HFFc6 (cell line): ENCODE data around the gene TBX3. TPM values are rescaled to one million over a fixed set of nuclear protein-coding genes. Genes with fewer than 3 reads are reported as not detected.

Experiments
- DNase-seq: peaks from one replicate; pipeline ENCODE4 v3.0.0-alpha.2; 2018
- H3K27ac Mint-ChIP-seq: 2 replicates; pipeline ENCODE4 v1.8.0; 2020; ENCODE audit warnings: mild to moderate bottlenecking, mixed read lengths
- H3K27me3 Mint-ChIP-seq: 2 replicates; pipeline ENCODE4 v1.8.0; 2021; ENCODE audit warnings: mild to moderate bottlenecking, moderate library complexity, mixed read lengths; ENCODE audit not compliant: insufficient read depth
- H3K36me3 Mint-ChIP-seq: 2 replicates; pipeline ENCODE4 v1.8.0; 2021; ENCODE audit warnings: low read depth, mixed read lengths
- H3K4me1 Mint-ChIP-seq: 2 replicates; pipeline ENCODE4 v1.8.0; 2020; ENCODE audit warnings: low read depth, mixed read lengths
- H3K4me3 Mint-ChIP-seq: 2 replicates; pipeline ENCODE4 v1.8.0; 2020; ENCODE audit warnings: mild to moderate bottlenecking, moderate library complexity, mixed read lengths
- H3K9me3 Mint-ChIP-seq: 2 replicates; pipeline ENCODE4 v1.8.0; 2020; ENCODE audit warnings: mild to moderate bottlenecking, mixed read lengths
- CTCF ChIP-seq: fragments of 200-600 bp; sonication (generic); IDR thresholded peaks from 2 replicates; pipeline ENCODE4 v1.5.0; 2021; ENCODE audit warnings: antibody characterized with exemption, mild to moderate bottlenecking
- total RNA-seq, 6 experiments: library from RNA; stranded (reverse); fragmentation: NEBNext Ultra II Directional; extraction: Animal tissue kit (Norgen Biotek cat#: 25700); gene quantifications; 2 replicates in 1 of 6; 3 replicates in 5 of 6; pipeline ENCODE4 v1.2.3, GENCODE V29; 2021

Gene TBX3
- total RNA-seq, 6 experiments from 2014 or later, result 108 to 145 (median 127) TPM

DNA sequence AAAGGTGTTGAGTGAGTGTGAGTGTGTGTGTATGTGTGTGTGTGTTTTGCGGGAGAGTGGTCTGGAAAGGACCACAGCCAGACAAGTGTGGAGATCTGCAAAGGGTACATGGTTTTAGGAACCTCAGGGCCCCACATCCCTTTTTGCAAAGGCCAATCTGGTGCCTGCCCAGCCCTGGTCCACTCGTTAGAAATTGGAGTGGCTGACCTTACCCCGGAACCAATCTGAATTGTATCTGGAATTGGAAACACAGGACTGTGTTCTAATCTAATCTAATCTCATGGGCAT lies 11.3 kb upstream of the TBX3 start:
- Mint-ChIP-seq H3K4me3 (no peak overlapping the region), H3K4me1 (peaks cover 43% of the 10 kb centered on the region), H3K27me3 (peaks cover 5% of the 10 kb centered on the region)

DNA sequence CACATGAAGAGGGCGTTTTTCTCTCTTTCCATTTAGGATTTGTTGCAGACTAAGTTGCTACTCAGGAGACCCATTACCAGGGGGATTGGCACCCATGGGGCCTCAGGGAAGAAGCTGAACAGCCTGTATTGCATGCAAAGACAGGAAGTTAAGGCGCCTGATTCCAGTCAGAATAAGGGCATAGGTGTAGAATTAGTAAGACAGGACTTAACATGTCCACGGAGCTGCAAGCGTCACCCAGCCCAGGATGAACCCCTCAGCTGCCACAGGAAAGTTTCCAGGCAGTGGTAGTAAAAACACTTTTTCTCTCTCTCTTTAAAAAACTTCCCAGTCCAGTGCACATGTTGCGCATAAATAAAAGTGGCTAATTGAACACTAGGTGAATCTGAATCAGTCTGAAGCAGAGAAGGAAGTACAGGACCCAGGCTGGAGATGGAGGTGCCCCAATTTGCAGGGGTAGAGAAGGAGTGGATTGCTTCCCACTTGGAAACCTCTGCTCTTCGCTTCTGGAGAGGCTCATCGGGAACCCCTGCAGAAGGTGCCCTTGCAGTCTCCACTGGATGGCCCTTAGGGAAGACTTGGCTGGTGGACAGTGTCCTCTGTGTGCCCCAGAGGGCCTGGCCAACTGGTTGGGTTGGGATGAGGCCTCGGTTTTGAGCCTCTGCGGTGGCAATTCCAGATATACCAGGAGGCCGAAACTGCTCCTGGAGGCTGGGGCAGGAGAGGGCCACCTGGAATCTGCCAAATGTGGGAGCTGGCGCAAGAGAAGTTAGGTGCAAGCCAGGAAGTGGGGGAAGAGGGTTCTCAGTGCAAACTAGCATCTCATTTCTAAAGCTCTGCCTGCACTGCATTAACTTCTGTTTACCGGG lies 10.7 kb upstream of the TBX3 start:
- peaks cover 49% of the 10 kb centered on the region for H3K4me1 Mint-ChIP-seq

More for the DNA sequence above, 11.3 kb upstream of the TBX3 start:
- Mint-ChIP-seq H3K27ac (no peak overlapping the region), H3K36me3 (no peaks in the 10 kb centered on the region), H3K9me3 (no peaks in the 10 kb centered on the region)
- DNase-seq, result no peak
- TF ChIP-seq CTCF, result no peak

DNA sequence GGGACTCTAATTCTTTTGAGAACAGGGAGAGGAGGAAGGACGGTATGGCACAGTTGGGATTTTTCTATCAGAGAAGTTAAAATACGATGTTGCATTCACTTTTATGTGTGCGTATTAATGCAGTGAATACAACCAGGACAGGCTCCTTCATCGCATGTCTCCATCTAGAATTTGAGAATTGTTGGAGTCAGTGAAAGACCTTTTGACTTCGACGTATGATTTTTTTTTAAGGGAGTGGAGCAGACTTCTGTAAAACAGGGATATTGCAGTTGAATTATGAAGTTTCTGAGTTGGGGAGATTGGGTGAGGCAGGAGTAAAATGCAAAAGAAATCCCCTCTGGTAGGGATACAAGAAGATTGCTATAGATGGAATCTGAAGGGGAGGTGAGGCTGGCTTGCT lies 9.6 kb upstream of the TBX3 start:
- Mint-ChIP-seq H3K4me1 (peaks cover 60% of the 10 kb centered on the region), H3K9me3 (no peaks in the 10 kb centered on the region), H3K4me3 (peak overlapping the region; percentile 96), H3K36me3 (no peaks in the 10 kb centered on the region), H3K27me3 (peaks cover 5% of the 10 kb centered on the region), H3K27ac (peak overlapping the region; percentile 100)
- TF ChIP-seq CTCF, result no peak
- no peak for DNase-seq

More for the DNA sequence above, 10.7 kb upstream of the TBX3 start:
- Mint-ChIP-seq H3K27me3 (peaks cover 5% of the 10 kb centered on the region), H3K36me3 (no peaks in the 10 kb centered on the region), H3K9me3 (no peaks in the 10 kb centered on the region), H3K4me3 (0 out of 2 replicates have a peak overlapping the region, but pooled peaks have one; percentile 96), H3K27ac (peak overlapping the region; percentile 7; the same call in 1 of the 2 replicates)
- DNase-seq, result no peak
- TF ChIP-seq CTCF, result no peak

- H3K4me3 Mint-ChIP-seq, result peak overlapping the region; percentile 96
- TF ChIP-seq CTCF, result no peak
- peaks cover 65% of the 10 kb centered on the region for H3K4me1 Mint-ChIP-seq
Measured at GRCh38 chr12:114693059-114693531, 9.1 kb upstream of the TBX3 start.

GRCh38 chr12:114692186-114693058 lies 8.4 kb upstream of the TBX3 start:
- TF ChIP-seq CTCF, result peak; percentile 45
- no peak for DNase-seq
- Mint-ChIP-seq H3K9me3 (no peaks in the 10 kb centered on the region), H3K4me3 (peak overlapping the region; percentile 96), H3K4me1 (peaks cover 63% of the 10 kb centered on the region), H3K36me3 (no peaks in the 10 kb centered on the region), H3K27ac (peak overlapping the region; percentile 100), H3K27me3 (peaks cover 5% of the 10 kb centered on the region)

More at GRCh38 chr12:114693059-114693531, 9.1 kb upstream of the TBX3 start:
- DNase-seq, result no peak
- peaks cover 5% of the 10 kb centered on the region for H3K27me3 Mint-ChIP-seq
- no peaks in the 10 kb centered on the region for H3K36me3 Mint-ChIP-seq
- no peaks in the 10 kb centered on the region for H3K9me3 Mint-ChIP-seq
- H3K27ac Mint-ChIP-seq, result peak overlapping the region; percentile 100
